Measurements from ENCODE around the gene NDUFAF8.

DNA sequence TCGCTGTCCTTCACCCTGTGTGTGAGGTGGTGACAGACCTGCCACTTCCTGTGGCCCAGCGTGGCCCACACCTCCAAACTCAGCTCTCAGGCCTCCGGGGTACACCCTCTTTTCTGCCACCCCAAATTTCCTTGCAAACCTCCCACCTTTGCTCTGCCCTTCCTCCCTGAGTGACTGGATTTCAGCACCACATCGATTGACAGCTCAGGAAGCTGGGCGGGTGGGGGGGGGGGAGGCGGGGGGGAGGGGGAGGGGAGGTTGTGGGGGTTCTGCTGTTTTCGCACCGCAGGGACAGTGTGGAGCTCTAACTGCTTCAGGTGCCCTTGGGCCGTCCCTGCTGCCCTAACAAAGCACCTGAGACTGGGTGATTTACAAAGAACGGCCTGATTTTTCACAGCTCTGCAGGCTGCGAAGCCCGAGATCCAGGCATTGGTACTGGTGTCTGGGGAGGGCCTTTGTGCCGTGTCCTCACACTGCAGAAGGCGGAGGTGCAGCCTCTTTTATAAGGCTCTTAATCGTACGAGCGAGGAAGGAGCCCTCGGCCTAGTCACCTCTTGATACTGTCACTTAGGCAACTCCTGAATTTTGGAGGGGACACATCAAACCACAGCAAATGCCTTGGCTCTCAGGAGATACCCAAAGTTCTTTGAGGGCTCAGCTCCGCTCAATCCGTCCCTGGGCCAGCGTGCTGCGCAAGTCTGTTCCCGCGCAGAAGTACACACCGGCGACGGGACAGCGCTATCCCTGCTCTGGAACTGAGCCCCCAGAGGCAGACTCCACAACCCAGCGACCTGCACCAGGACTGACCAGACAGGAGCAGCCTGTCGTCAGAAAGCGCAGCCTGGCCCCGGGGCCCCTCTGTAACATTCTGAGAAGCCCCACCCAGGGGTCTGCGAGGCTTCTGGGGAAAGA, 3.6 kb downstream of the NDUFAF8 start:
- TF ChIP-seq, protein P1, sequence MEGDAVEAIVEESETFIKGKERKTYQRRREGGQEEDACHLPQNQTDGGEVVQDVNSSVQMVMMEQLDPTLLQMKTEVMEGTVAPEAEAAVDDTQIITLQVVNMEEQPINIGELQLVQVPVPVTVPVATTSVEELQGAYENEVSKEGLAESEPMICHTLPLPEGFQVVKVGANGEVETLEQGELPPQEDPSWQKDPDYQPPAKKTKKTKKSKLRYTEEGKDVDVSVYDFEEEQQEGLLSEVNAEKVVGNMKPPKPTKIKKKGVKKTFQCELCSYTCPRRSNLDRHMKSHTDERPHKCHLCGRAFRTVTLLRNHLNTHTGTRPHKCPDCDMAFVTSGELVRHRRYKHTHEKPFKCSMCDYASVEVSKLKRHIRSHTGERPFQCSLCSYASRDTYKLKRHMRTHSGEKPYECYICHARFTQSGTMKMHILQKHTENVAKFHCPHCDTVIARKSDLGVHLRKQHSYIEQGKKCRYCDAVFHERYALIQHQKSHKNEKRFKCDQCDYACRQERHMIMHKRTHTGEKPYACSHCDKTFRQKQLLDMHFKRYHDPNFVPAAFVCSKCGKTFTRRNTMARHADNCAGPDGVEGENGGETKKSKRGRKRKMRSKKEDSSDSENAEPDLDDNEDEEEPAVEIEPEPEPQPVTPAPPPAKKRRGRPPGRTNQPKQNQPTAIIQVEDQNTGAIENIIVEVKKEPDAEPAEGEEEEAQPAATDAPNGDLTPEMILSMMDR (IDR thresholded peaks at IDR 0.05) = no peak
- TF ChIP-seq POLR2AphosphoS5 (IDR thresholded peaks at IDR 0.05) (no peak), POLR2A (IDR thresholded peaks at IDR 0.05) (no peak)

Data from prostate gland (tissue), 2 donors.